Right lobe of liver (tissue), 6 donors: Measurements from ENCODE around the gene IRF9. TPM values are rescaled to one million over a fixed set of nuclear protein-coding genes. Genes with fewer than 3 reads are reported as not detected.

Experiments used
- ATAC-seq, 4 donors: fragments of 200-7000 bp; cut with Tn5 transposase; one replicate each; pipeline ENCODE4 v1.9.1; 2020; ENCODE audit warnings: mild to moderate bottlenecking in 4 of 4, moderate library complexity in 4 of 4
- DNase-seq, 3 donors: peaks; one replicate each; pipeline ENCODE4 v3.0.0-alpha.2; 2020
- H3K27ac ChIP-seq, 3 donors: fragments of 200-600 bp; one replicate each; pipeline ENCODE4 v1.8.0; 2022
- H3K27me3 ChIP-seq, 2 donors: fragments of 200-600 bp; one replicate each; pipeline ENCODE4 v1.8.0; 2022
- H3K36me3 ChIP-seq, 4 donors: fragments of 200-600 bp; sonication (generic) in 1 of 4; one replicate each; pipeline versions ENCODE4 v1.5.1 to v1.8.0; 2017 to 2022; ENCODE audit warnings: control low read depth in 1 of 4
- H3K4me1 ChIP-seq, 4 donors: fragments of 200-600 bp; sonication (generic) in 1 of 4; one replicate each; pipeline versions ENCODE4 v1.5.1 to v1.8.0; 2017 to 2022; ENCODE audit warnings: control low read depth in 1 of 4
- H3K4me3 ChIP-seq, 3 donors: fragments of 200-600 bp; one replicate each; pipeline ENCODE4 v1.8.0; 2022
- H3K9me3 ChIP-seq, 4 donors: fragments of 200-600 bp; sonication (generic) in 1 of 4; one replicate each; pipeline versions ENCODE4 v1.5.1 to v1.8.0; 2017 to 2022; ENCODE audit warnings: control low read depth in 1 of 4
- CTCF ChIP-seq, 4 donors: fragments of 200-600 bp in 3 of 4; fragments of 450-650 bp in 1 of 4; IDR thresholded peaks; one replicate each; pipeline versions ENCODE4 v1.5.1 to v1.8.0; 2016 to 2022; ENCODE audit warnings: antibody characterized with exemption in 4 of 4, mild to moderate bottlenecking in 2 of 4
- POLR2A ChIP-seq: fragments of 450-650 bp; IDR thresholded peaks from one replicate; pipeline ENCODE4 v1.6.1; 2017; ENCODE audit warnings: antibody characterized with exemption, mild to moderate bottlenecking
- WGBS: methylation state at CpG from one replicate; pipeline ENCODE4 v1.1.6; 2018; ENCODE audit warnings: low coverage, low lambda C conversion rate; ENCODE audit not compliant: insufficient coverage; ENCODE audit errors: missing lambda C conversion rate; 5-methylcytosine and 5-hydroxymethylcytosine counted together
- intact Hi-C, 2 donors: fragments of 100-400 bp; cut with DNase I; formaldehyde crosslinking; loops; one replicate each; pipeline versions ENCODE4 v1.11.2 to v1.14.1; 2022
- total RNA-seq, 6 experiments: library from RNA; depleted of rRNA in 2 of 6; stranded (reverse); fragments of >200 nt in 2 of 6; fragmentation: NEBNext Ultra II Directional in 3 of 6; extraction: Animal tissue kit (Norgen Biotek cat#: 25700) in 3 of 6; gene quantifications; one replicate each; pipeline versions ENCODE4 v1.1.0 to v1.2.4, GENCODE V29; 2016 to 2023
- donor health status: DM: no; HTN: yes; CAD: no.
- donor health status: DM: no; HTN: no; CAD: no.
- donor health status: DM: no; HTN: no; CAD: no.
- donor health status: DM: no; HTN: yes; CAD: no.
- donor health status: DM: no; HTN: yes; CAD: no.

The IRF9 gene
- total RNA-seq, 6 experiments from 2014 or later: 17.4 to 66.6 (median 37.2) TPM

GRCh38 chr14:24182110-24182882 is 21.2 kb downstream of the IRF9 start:
- ATAC-seq (no peak), DNase-seq (no peak)
- Histone ChIP-seq H3K27ac (no peak overlapping the region), H3K36me3 (peaks cover 0 to 46% (median 18%) of the 10 kb centered on the region in 4 donors), H3K9me3 (no peaks in the 10 kb centered on the region), H3K27me3 (no peaks in the 10 kb centered on the region), H3K4me3 (no peak overlapping the region), H3K4me1 (peaks cover 0 to 23% (median 11%) of the 10 kb centered on the region in 4 donors)
- TF ChIP-seq CTCF (IDR thresholded peaks at IDR 0.05) (no peak), POLR2A (no peak)
- 80% methylated on average over 5 of the region's 14 CpGs for WGBS
- intact Hi-C loops: no loop called here

- intact Hi-C loops: no loop called here
- H3K36me3 ChIP-seq: peaks cover 0 to 46% (median 18%) of the 10 kb centered on the region in 4 donors
These were observed 22.0 kb downstream of the IRF9 start for GRCh38 chr14:24183014-24183481.

GRCh38 chr14:24184104-24184970 is 23.3 kb downstream of the IRF9 start:
- ATAC-seq (no peak), DNase-seq (peak in 1 of 3 donors; percentile 44)
- no peak for TF ChIP-seq CTCF (IDR thresholded peaks at IDR 0.05)
- TF ChIP-seq POLR2A: no peak
- H3K27ac ChIP-seq: no peak overlapping the region
- H3K27me3 ChIP-seq: no peaks in the 10 kb centered on the region
- peaks cover 0 to 46% (median 16%) of the 10 kb centered on the region in 4 donors for H3K36me3 ChIP-seq
- WGBS: 83% methylated on average over 5 of the region's 19 CpGs
- intact Hi-C loops: no loop called here
- H3K4me1 ChIP-seq: peaks cover 0 to 27% (median 11%) of the 10 kb centered on the region in 4 donors
- H3K4me3 ChIP-seq: no peak overlapping the region
- H3K9me3 ChIP-seq: no peaks in the 10 kb centered on the region

More at GRCh38 chr14:24183014-24183481, 22.0 kb downstream of the IRF9 start:
- ATAC-seq (no peak), DNase-seq (peak in 1 of 3 donors; percentile 44)
- TF ChIP-seq POLR2A (no peak), CTCF (IDR thresholded peaks at IDR 0.05) (no peak)
- H3K27ac ChIP-seq: no peak overlapping the region
- WGBS: no CpG with 5 or more reads among the region's 15 CpGs
- no peak overlapping the region for H3K4me3 ChIP-seq
- no peaks in the 10 kb centered on the region for H3K9me3 ChIP-seq
- H3K27me3 ChIP-seq: no peaks in the 10 kb centered on the region
- peaks cover 0 to 30% (median 15%) of the 10 kb centered on the region in 4 donors for H3K4me1 ChIP-seq

- DNase-seq: peak in 1 of 3 donors; percentile 40
- WGBS: 100% methylated on average over 4 of the region's 7 CpGs
- intact Hi-C loops: no loop called here
- Histone ChIP-seq H3K36me3 (peaks cover 0 to 46% (median 13%) of the 10 kb centered on the region in 4 donors), H3K4me3 (no peak overlapping the region), H3K27me3 (no peaks in the 10 kb centered on the region), H3K4me1 (peaks cover 0 to 20% (median 8%) of the 10 kb centered on the region in 4 donors), H3K9me3 (no peaks in the 10 kb centered on the region), H3K27ac (no peak overlapping the region)
- no peak for TF ChIP-seq POLR2A
- TF ChIP-seq CTCF (IDR thresholded peaks at IDR 0.05): no peak
- ATAC-seq: no peak
These were observed 24.0 kb downstream of the IRF9 start for GRCh38 chr14:24185026-24185425.
